Sigmoid colon (tissue), 7 donors: ENCODE measurements around the gene GSG1L. TPM values are rescaled to one million over a fixed set of nuclear protein-coding genes. Genes with fewer than 3 reads are reported as not detected.
A peak's percentile ranks its signal among the peaks of the same experiment; 100 is the strongest.

Experiments used
- DNase-seq: peaks from one replicate; pipeline ENCODE4 v3.0.0-alpha.2; 2019
- H3K27ac ChIP-seq, 4 donors: fragments of 200-600 bp; sonication (generic); one replicate each; pipeline ENCODE4 v1.5.1; 2016 to 2019; ENCODE audit warnings: mild to moderate bottlenecking in 1 of 4
- H3K27me3 ChIP-seq, 3 donors: fragments of 200-600 bp; sonication (generic); one replicate each; pipeline ENCODE4 v1.5.1; 2019; ENCODE audit warnings: mild to moderate bottlenecking in 1 of 3
- H3K36me3 ChIP-seq, 4 donors: fragments of 200-600 bp; sonication (generic); one replicate each; pipeline ENCODE4 v1.5.1; 2016 to 2019
- H3K4me1 ChIP-seq, 4 donors: fragments of 200-600 bp; sonication (generic); one replicate each; pipeline ENCODE4 v1.5.1; 2017 to 2019
- H3K4me3 ChIP-seq, 4 donors: fragments of 200-600 bp; sonication (generic); one replicate each; pipeline ENCODE4 v1.5.1; 2017 to 2019; ENCODE audit warnings: mild to moderate bottlenecking in 2 of 4, moderate library complexity in 1 of 4
- H3K9me3 ChIP-seq, 4 donors: fragments of 200-600 bp in 3 of 4; sonication (generic) in 3 of 4; one replicate each; pipeline versions ENCODE4 v1.5.1 to v1.6.1; 2013 to 2019
- CTCF ChIP-seq, 4 experiments: fragments of 450-650 bp in 3 of 4; fragments of 200-600 bp in 1 of 4; IDR thresholded peaks; one replicate each; pipeline ENCODE4 v1.5.1; 2016 to 2019; ENCODE audit warnings: antibody characterized with exemption in 4 of 4, mild to moderate bottlenecking in 3 of 4, moderate library complexity in 2 of 4
- EP300 ChIP-seq, 4 donors: sonication (generic); formaldehyde crosslinking; IDR thresholded peaks; one replicate each; pipeline ENCODE4 v1.6.1; 2017; ENCODE audit warnings: antibody characterized with exemption in 4 of 4
- POLR2A ChIP-seq, 2 donors: fragments of 450-650 bp; IDR thresholded peaks; one replicate each; pipeline ENCODE4 v1.6.1; 2016; ENCODE audit warnings: antibody characterized with exemption in 2 of 2, mild to moderate bottlenecking in 2 of 2, moderate library complexity in 2 of 2
- POLR2AphosphoS5 ChIP-seq, 4 donors: sonication (generic); formaldehyde crosslinking; IDR thresholded peaks; one replicate each; pipeline ENCODE4 v1.6.1; 2017; ENCODE audit warnings: antibody characterized with exemption in 4 of 4
- WGBS, 2 donors: extraction: QIAGEN DNeasy Blood & Tissue Kit; methylation state at CpG; one replicate each; pipeline ENCODE4 v1.1.7; 2013; 5-methylcytosine and 5-hydroxymethylcytosine counted together
- intact Hi-C: fragments of 100-400 bp; cut with DNase I; formaldehyde crosslinking; loops from one replicate; pipeline ENCODE4 v1.15.1; 2023
- polyA plus RNA-seq, 3 donors: library from polyadenylated mRNA; stranded (reverse); fragments of 200-250 nt; gene quantifications; one replicate each; pipeline ENCODE4 v1.2.3, GENCODE V29; 2013
- total RNA-seq, 4 donors: library from RNA; depleted of rRNA; stranded (reverse); fragments of >200 nt; gene quantifications; one replicate each; pipeline ENCODE4 v1.1.0, GENCODE V29; 2016
- donor health status: healthy with polysubstance abuse.
- donor health status: Bipolar disorder and iron deficiency.
- donor health status: healthy.

GSG1L gene
- total and polyA plus RNA-seq, 7 donors = 0.25 to 0.66 (median 0.36) TPM; not detected in 2

- intact Hi-C loops = no loop called here
These were observed 282.4 kb downstream of the GSG1L start for GRCh38 chr16:27781195-27781524.

GRCh38 chr16:27780468-27781194 is 282.9 kb downstream of the GSG1L start:
- WGBS, 2 donors = 87 to 89% methylated on average over 8 of the region's 8 CpGs
- Histone ChIP-seq H3K27me3 (peaks cover 0 to 20% (median 6%) of the 10 kb centered on the region in 3 donors), H3K27ac (no peak overlapping the region), H3K4me3 (no peak overlapping the region), H3K36me3 (peaks cover 0 to 17% (median 3%) of the 10 kb centered on the region in 4 donors), H3K9me3 (no peaks in the 10 kb centered on the region), H3K4me1 (no peaks in the 10 kb centered on the region)
- intact Hi-C loops = no loop called here
- no peak for DNase-seq
- no peak for TF ChIP-seq POLR2A (IDR thresholded peaks at IDR 0.05)
- no peak for TF ChIP-seq EP300 (IDR thresholded peaks at IDR 0.05)
- no peak for TF ChIP-seq CTCF (IDR thresholded peaks at IDR 0.05)
- no peak for TF ChIP-seq POLR2AphosphoS5 (IDR thresholded peaks at IDR 0.05)

More at GRCh38 chr16:27781195-27781524, 282.4 kb downstream of the GSG1L start:
- no peaks in the 10 kb centered on the region for H3K9me3 ChIP-seq
- WGBS, 2 donors = 44 to 62% methylated on average over 7 of the region's 7 CpGs
- no peak overlapping the region for H3K27ac ChIP-seq
- TF ChIP-seq CTCF (IDR thresholded peaks at IDR 0.05) = no peak
- TF ChIP-seq POLR2AphosphoS5 (IDR thresholded peaks at IDR 0.05) = no peak
- no peak for TF ChIP-seq POLR2A (IDR thresholded peaks at IDR 0.05)
- no peak for TF ChIP-seq EP300 (IDR thresholded peaks at IDR 0.05)
- H3K4me3 ChIP-seq = no peak overlapping the region
- no peaks in the 10 kb centered on the region for H3K4me1 ChIP-seq
- peaks cover 0 to 24% (median 6%) of the 10 kb centered on the region in 3 donors for H3K27me3 ChIP-seq
- peaks cover 0 to 12% (median 3%) of the 10 kb centered on the region in 4 donors for H3K36me3 ChIP-seq
- peak; percentile 73 for DNase-seq

- H3K9me3 ChIP-seq = no peaks in the 10 kb centered on the region
- no peaks in the 10 kb centered on the region for H3K4me1 ChIP-seq
- H3K4me3 ChIP-seq = no peak overlapping the region
- no peak for DNase-seq
- no peak overlapping the region for H3K27ac ChIP-seq
- peaks cover 0 to 11% (median 0%) of the 10 kb centered on the region in 3 donors for H3K27me3 ChIP-seq
- intact Hi-C loops = no loop called here
- 84 to 88% methylated on average over 23 of the region's 23 CpGs for WGBS, 2 donors
- peaks cover 0 to 21% (median 5%) of the 10 kb centered on the region in 4 donors for H3K36me3 ChIP-seq
- TF ChIP-seq CTCF (IDR thresholded peaks at IDR 0.05) (peak in 1 of 4 experiments; percentile 27), POLR2AphosphoS5 (IDR thresholded peaks at IDR 0.05) (no peak)
These were observed 283.8 kb downstream of the GSG1L start for GRCh38 chr16:27779641-27780164.

GRCh38 chr16:27778926-27779570 is 284.5 kb downstream of the GSG1L start:
- Histone ChIP-seq H3K27ac (no peak overlapping the region), H3K27me3 (peaks cover 0 to 6% (median 0%) of the 10 kb centered on the region in 3 donors), H3K9me3 (no peaks in the 10 kb centered on the region), H3K4me3 (no peak overlapping the region), H3K36me3 (peaks cover 0 to 27% (median 7%) of the 10 kb centered on the region in 4 donors), H3K4me1 (no peaks in the 10 kb centered on the region)
- intact Hi-C loops = no loop called here
- DNase-seq = no peak
- 85 to 87% methylated on average over 10 of the region's 10 CpGs for WGBS, 2 donors
- TF ChIP-seq CTCF (IDR thresholded peaks at IDR 0.05) = no peak
- no peak for TF ChIP-seq EP300 (IDR thresholded peaks at IDR 0.05)
- no peak for TF ChIP-seq POLR2A (IDR thresholded peaks at IDR 0.05)
- TF ChIP-seq POLR2AphosphoS5 (IDR thresholded peaks at IDR 0.05) = no peak
